Neuronal stem cell (in vitro differentiated cells): Measurements from ENCODE around the gene CPNE4.

ENCODE experiments used
- DNase-seq: peaks from one replicate; pipeline ENCODE4 v3.0.0-alpha.2; 2013; ENCODE audit warnings: low spot score
- H2AFZ ChIP-seq: one replicate; pipeline ENCODE4 v1.6.1; 2013; ENCODE audit warnings: mild to moderate bottlenecking, low read length, inconsistent platforms
- H2AK5ac ChIP-seq: 2 replicates; pipeline ENCODE4 v1.6.1; 2013; ENCODE audit warnings: low read depth, mild to moderate bottlenecking, inconsistent platforms, low read length, moderate library complexity, mixed read lengths
- H2BK120ac ChIP-seq: 2 replicates; pipeline ENCODE4 v1.6.1; 2013; ENCODE audit warnings: low read depth, mild to moderate bottlenecking, inconsistent platforms, low read length, moderate library complexity, mixed read lengths
- H2BK12ac ChIP-seq: one replicate; pipeline ENCODE4 v1.6.1; 2013; ENCODE audit warnings: low read length, inconsistent platforms
- H2BK15ac ChIP-seq: 2 replicates; pipeline ENCODE4 v1.6.1; 2013; ENCODE audit warnings: mild to moderate bottlenecking, low read length, inconsistent platforms, mixed read lengths
- H2BK5ac ChIP-seq: one replicate; pipeline ENCODE4 v1.6.1; 2013; ENCODE audit warnings: inconsistent platforms, mild to moderate bottlenecking, low read length, moderate library complexity
- H3K14ac ChIP-seq: one replicate; pipeline ENCODE4 v1.6.1; 2013; ENCODE audit warnings: low read length, inconsistent platforms
- H3K18ac ChIP-seq: 2 replicates; pipeline ENCODE4 v1.6.1; 2013; ENCODE audit warnings: low read length, inconsistent platforms
- H3K23ac ChIP-seq: 2 replicates; pipeline ENCODE4 v1.6.1; 2013; ENCODE audit warnings: low read depth, mild to moderate bottlenecking, mixed read lengths, low read length, inconsistent platforms; ENCODE audit not compliant: poor library complexity
- H3K27ac ChIP-seq: replicated peaks from 3 replicates; pipeline ENCODE4 v1.5.1; 2013; ENCODE audit warnings: low read length, inconsistent platforms
- H3K27me3 ChIP-seq, 3 experiments: 2 replicates each; pipeline ENCODE4 v1.6.1; 2013; ENCODE audit warnings: low read length in 3 of 3, mild to moderate bottlenecking in 2 of 3, inconsistent platforms in 1 of 3, low read depth in 1 of 3, mixed read lengths in 1 of 3, moderate library complexity in 1 of 3; ENCODE audit not compliant: control insufficient read depth in 3 of 3, insufficient read depth in 3 of 3
- H3K36me3 ChIP-seq, 2 donors: replicated peaks in 1 of 2; 2 replicates each; pipeline ENCODE4 v1.6.1; 2013; ENCODE audit warnings: low read length in 2 of 2; ENCODE audit not compliant: control insufficient read depth in 2 of 2, insufficient read depth in 2 of 2
- H3K4ac ChIP-seq: 2 replicates; pipeline ENCODE4 v1.6.1; 2013; ENCODE audit warnings: inconsistent platforms, mild to moderate bottlenecking, low read length, moderate library complexity
- H3K4me1 ChIP-seq, 2 donors: 1 replicate in 1 of 2; 2 replicates in 1 of 2; pipeline ENCODE4 v1.6.1; 2013; ENCODE audit warnings: low read length in 2 of 2, low read depth in 1 of 2; ENCODE audit not compliant: control insufficient read depth in 2 of 2, insufficient read depth in 1 of 2
- H3K4me2 ChIP-seq: one replicate; pipeline ENCODE4 v1.6.1; 2013; ENCODE audit warnings: mild to moderate bottlenecking, low read length, inconsistent platforms; ENCODE audit not compliant: insufficient read depth, poor library complexity, severe bottlenecking
- H3K4me3 ChIP-seq, 2 donors: 2 replicates each; pipeline ENCODE4 v1.5.1; 2013; ENCODE audit warnings: low read length in 2 of 2, mild to moderate bottlenecking in 2 of 2, inconsistent platforms in 1 of 2, moderate library complexity in 1 of 2
- H3K79me1 ChIP-seq: one replicate; pipeline ENCODE4 v1.6.1; 2013; ENCODE audit warnings: low read depth, mild to moderate bottlenecking, inconsistent platforms, low read length, moderate library complexity
- H3K9ac ChIP-seq: one replicate; pipeline ENCODE4 v1.6.1; 2013; ENCODE audit warnings: mild to moderate bottlenecking, low read depth, low read length, inconsistent platforms; ENCODE audit not compliant: poor library complexity
- H3K9me3 ChIP-seq, 2 donors: replicated peaks in 1 of 2; 2 replicates each; pipeline versions ENCODE3 to v1.6.1; 2013; ENCODE audit warnings: low read length in 2 of 2, mild to moderate bottlenecking in 2 of 2, inconsistent platforms in 1 of 2, low read depth in 1 of 2, mixed read lengths in 1 of 2, moderate library complexity in 1 of 2; ENCODE audit not compliant: control insufficient read depth in 2 of 2, insufficient read depth in 1 of 2
- H4K8ac ChIP-seq: one replicate; pipeline ENCODE4 v1.6.1; 2013; ENCODE audit warnings: low read depth, mild to moderate bottlenecking, inconsistent platforms, low read length, moderate library complexity
- H4K91ac ChIP-seq: one replicate; pipeline ENCODE4 v1.6.1; 2013; ENCODE audit warnings: low read length, low read depth, mild to moderate bottlenecking, inconsistent platforms; ENCODE audit not compliant: poor library complexity
- WGBS, 2 donors: extraction: QIAGEN DNeasy Blood & Tissue Kit; methylation state at CpG; one replicate each; pipeline ENCODE4 v1.1.7; 2013; ENCODE audit warnings: missing lambda C conversion rate in 2 of 2, mixed read lengths in 1 of 2; ENCODE audit not compliant: insufficient read length in 2 of 2, insufficient replicate concordance in 1 of 2; ENCODE audit errors: extremely low coverage in 2 of 2; 5-methylcytosine and 5-hydroxymethylcytosine counted together

Gene CPNE4

DNA sequence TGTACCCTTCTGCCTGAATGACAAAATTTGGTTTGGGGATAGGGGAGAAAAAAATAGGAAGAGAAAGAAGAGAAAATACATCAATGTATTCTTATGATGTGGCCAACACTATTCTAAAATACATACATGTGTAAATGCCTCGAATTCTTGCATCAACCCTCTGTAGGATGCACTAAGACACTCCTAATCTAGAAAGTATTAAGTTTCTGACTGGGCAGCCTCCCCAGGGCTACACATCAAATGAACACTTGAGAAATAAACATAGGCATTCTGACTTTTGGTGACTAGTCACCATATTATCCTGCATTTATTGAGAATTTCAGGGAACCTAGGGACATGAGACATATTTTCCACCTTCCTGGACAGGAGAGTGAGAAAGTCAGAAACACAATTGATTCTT is 109.2 kb downstream of the CPNE4 start:
- Histone ChIP-seq H3K4ac (no peak overlapping the region), H2BK120ac (no peak overlapping the region), H3K4me2 (no peak overlapping the region), H3K36me3 (no peaks in the 10 kb centered on the region), H2AFZ (no peak overlapping the region), H2BK5ac (no peak overlapping the region), H3K79me1 (no peaks in the 10 kb centered on the region), H3K27ac (no peak overlapping the region), H3K4me1 (peaks cover 5% of the 10 kb centered on the region in 2 donors), H4K91ac (no peak overlapping the region), H3K9ac (no peak overlapping the region), H2BK15ac (no peak overlapping the region), H3K4me3 (no peak overlapping the region), H2AK5ac (no peak overlapping the region), H2BK12ac (no peak overlapping the region), H3K14ac (no peak overlapping the region), H4K8ac (no peak overlapping the region), H3K27me3 (peaks cover 0 to 2% (median 0%) of the 10 kb centered on the region in 3 experiments), H3K9me3 (no peaks in the 10 kb centered on the region), H3K23ac (no peak overlapping the region), H3K18ac (no peak overlapping the region)
- DNase-seq, result no peak
- WGBS, 2 donors, result no CpG with 5 or more reads among the region's 1 CpG

DNA sequence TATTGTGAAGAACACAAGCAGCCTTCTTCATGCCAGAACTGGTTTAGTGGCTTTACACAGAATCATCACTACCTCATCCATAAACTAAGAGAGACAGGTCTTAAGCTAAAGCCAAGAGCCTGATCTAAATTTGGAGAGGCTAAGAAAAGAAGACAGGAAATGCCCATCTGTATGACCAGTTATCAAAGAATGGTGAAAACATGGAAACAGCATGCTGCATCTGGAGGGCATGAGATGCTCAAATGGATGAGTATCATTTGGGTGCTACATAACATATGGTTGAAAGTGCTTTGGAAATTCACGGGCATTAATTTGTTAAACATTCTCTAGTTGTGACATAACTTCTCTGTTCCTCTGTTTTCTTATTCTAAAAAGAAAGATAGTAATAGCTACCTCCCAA is 112.5 kb downstream of the CPNE4 start:
- Histone ChIP-seq H3K4me3 (no peak overlapping the region), H4K91ac (no peak overlapping the region), H3K9ac (no peak overlapping the region), H3K36me3 (no peaks in the 10 kb centered on the region), H3K23ac (no peak overlapping the region), H3K9me3 (no peaks in the 10 kb centered on the region), H3K79me1 (no peaks in the 10 kb centered on the region), H3K4me1 (no peaks in the 10 kb centered on the region), H2BK5ac (no peak overlapping the region), H2AK5ac (no peak overlapping the region), H2BK120ac (no peak overlapping the region), H3K4ac (no peak overlapping the region), H4K8ac (no peak overlapping the region), H2BK12ac (no peak overlapping the region), H2AFZ (no peak overlapping the region), H3K27ac (no peak overlapping the region), H3K27me3 (peaks cover 0 to 2% (median 0%) of the 10 kb centered on the region in 3 experiments), H3K4me2 (no peak overlapping the region), H2BK15ac (no peak overlapping the region), H3K18ac (no peak overlapping the region), H3K14ac (no peak overlapping the region)
- WGBS, 2 donors, result no CpG with 5 or more reads among the region's 1 CpG
- no peak for DNase-seq

DNA sequence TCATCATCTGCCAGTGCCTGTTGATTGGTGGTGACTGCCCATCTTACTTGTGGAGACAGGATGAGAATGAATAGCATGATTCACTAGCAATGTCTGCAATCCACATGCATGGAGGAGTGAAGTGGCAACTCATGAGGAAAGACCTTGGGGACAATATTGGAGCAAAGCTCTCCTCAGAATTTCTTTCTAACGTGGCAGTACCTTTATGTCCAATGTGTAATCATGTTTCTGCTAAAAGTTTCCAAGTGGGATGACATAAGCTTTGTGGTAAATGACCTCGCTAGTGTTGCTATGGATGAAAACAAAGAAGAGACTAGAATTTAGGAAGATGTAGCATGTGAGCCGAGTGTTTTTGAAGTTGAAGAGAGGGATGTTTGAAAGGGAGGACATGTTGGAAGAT is 117.8 kb downstream of the CPNE4 start:
- Histone ChIP-seq H2BK12ac (no peak overlapping the region), H4K8ac (no peak overlapping the region), H3K18ac (no peak overlapping the region), H3K9me3 (no peaks in the 10 kb centered on the region), H3K4ac (no peak overlapping the region), H2BK5ac (no peak overlapping the region), H2BK120ac (no peak overlapping the region), H3K9ac (no peak overlapping the region), H3K4me1 (peaks cover 0 to 3% of the 10 kb centered on the region in 2 donors), H4K91ac (no peak overlapping the region), H3K27me3 (no peaks in the 10 kb centered on the region), H3K4me3 (no peak overlapping the region), H3K36me3 (no peaks in the 10 kb centered on the region), H2BK15ac (no peak overlapping the region), H3K27ac (no peak overlapping the region), H2AK5ac (no peak overlapping the region), H3K14ac (no peak overlapping the region), H3K23ac (no peak overlapping the region), H2AFZ (no peak overlapping the region), H3K79me1 (no peaks in the 10 kb centered on the region), H3K4me2 (no peak overlapping the region)
- 100% methylated on average over 1 of the region's 3 CpGs; no CpG with 5 or more reads in 1 of the 2 donors for WGBS, 2 donors
- no peak for DNase-seq

DNA sequence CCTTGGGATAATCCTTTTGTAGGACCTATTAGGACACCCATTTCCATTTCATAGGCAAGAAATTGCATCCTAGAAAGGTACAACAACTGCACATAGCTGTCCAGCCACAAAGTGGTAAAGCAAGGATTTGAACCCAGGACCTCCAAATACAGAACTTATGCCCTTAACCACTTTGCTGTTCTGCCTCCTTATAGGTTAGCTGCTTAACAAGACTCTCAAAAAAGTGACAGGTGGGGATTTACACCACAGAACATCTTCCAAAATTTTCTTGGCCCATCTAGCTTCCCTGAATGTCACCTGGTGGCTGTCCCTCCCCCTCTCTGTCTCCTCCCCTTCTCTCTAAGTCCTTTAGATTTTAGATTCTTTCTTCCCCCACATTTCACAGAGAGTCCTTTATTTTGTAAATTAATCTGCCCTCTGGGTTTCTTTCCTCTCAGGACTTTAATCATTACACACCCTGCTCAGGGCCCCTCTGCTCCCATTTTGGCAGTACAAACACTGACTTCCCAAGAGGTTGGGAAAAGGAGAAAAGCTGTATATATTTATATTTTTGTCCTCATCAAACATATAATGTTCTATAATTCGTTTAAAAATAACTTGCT is 120.6 kb downstream of the CPNE4 start:
- Histone ChIP-seq H3K36me3 (no peaks in the 10 kb centered on the region), H3K14ac (no peak overlapping the region), H3K23ac (no peak overlapping the region), H3K9me3 (no peaks in the 10 kb centered on the region), H3K4ac (no peak overlapping the region), H2BK5ac (no peak overlapping the region), H4K8ac (no peak overlapping the region), H2AK5ac (no peak overlapping the region), H3K9ac (no peak overlapping the region), H2BK15ac (no peak overlapping the region), H3K4me2 (no peak overlapping the region), H3K27me3 (no peaks in the 10 kb centered on the region), H3K4me1 (peaks cover 0 to 3% of the 10 kb centered on the region in 2 donors), H2AFZ (no peak overlapping the region), H2BK120ac (no peak overlapping the region), H3K27ac (no peak overlapping the region), H3K18ac (no peak overlapping the region), H4K91ac (no peak overlapping the region), H2BK12ac (no peak overlapping the region), H3K4me3 (no peak overlapping the region), H3K79me1 (no peaks in the 10 kb centered on the region)
- no CpG with 5 or more reads among the region's 1 CpG for WGBS, 2 donors
- no peak for DNase-seq
